NCI-H524 (cell line): ENCODE results near the gene EXD1.
"Not testable (repeated sequence)": the region's sequence is repeated elsewhere in the genome, so short reads cannot be mapped to it uniquely, and the experiment has no call there.

Source experiments
- DNase-seq, 2 experiments: peaks; one replicate each; lab custom pipeline; 2025; lab: John Stamatoyannopoulos, UW

EXD1 gene

GRCh38 chr15:41148065-41148464 is 82.5 kb downstream of the EXD1 start:
- DNase-seq = no peak

DNA sequence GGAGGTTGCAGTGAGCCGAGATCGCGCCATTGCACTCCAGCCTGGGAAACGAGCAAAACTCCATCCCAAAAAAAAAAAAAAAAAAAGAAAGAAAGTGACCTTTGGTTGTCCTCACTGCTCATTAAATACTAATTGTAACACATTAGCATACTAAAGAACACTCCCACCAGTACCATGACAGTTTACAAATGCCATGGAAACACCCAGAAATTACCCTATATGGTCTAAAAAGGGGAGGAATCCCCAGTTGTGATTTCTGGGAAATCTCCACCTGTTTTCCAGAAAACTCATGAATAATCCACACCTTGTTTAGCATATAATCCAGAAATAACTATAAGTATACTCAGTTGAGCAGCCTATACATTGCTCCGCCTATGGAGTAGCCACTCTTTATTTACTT is 90.9 kb downstream of the EXD1 start:
- no peak for DNase-seq

DNA sequence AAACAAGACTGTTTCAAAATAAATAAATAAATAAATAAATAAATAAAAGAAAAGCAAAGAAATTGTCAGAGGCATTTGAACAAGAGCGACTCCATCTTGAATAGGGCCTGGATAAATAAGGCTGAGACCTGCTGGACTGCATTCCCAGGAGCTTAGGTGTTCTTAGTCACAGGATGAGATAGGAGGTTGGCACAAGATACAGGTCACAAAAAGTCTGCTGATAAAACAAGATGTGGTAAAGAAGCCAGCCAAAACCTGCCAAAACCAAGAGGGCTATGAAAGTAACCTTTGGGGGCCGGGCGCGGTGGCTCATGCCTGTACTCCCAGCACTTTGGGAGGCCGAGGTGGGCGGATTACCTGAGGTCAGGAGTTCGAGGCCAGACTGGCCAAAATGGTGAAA is 91.4 kb downstream of the EXD1 start:
- not testable (repeated sequence) for DNase-seq

DNA sequence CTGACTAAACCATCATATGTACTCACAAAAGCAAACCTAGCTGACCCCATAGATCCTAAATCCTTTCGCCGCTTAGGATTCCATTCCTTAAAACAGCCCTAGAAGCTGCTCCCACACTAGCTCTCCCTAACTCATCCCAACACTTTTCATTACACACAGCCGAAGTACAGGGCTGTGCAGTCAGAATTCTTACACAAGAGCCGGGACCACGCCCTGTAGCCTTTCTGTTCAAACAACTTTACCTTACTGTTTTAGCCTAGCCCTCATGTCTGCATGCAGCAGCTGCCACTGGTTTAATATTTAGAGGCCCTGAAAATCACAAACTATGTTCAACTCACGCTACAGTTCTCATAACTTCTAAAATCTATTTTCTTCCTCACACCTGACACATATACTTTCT is 95.0 kb downstream of the EXD1 start:
- not testable (repeated sequence) for DNase-seq

DNA sequence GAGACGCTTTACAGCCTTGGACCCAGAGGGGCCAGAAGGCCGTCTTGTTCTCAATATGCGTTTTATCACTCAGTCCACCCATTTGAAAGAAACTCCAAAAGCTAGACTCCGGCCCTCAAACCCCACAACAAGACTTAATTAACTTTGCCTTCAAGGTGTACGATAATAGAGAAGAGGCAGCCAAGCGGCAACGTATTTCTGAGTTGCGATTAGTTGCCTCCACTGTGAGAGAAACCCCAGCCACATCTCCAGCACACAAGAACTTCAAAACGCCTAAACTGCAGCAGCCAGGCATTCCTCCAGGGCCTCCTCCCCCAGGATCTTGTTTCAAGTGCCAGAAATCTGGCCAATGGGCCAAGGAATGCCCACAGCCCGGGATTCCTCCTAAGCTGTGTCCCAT is 97.1 kb downstream of the EXD1 start:
- DNase-seq = no peak
